NCI-H1694 treated with DMSO at 0.1 percent for 48 hours (cell line): Measurements from ENCODE around the gene MAGEF1.
A peak's percentile ranks its signal among the peaks of the same experiment; 100 is the strongest.

Experiments used
- DNase-seq: peaks from one replicate; lab custom pipeline; 2025; lab: John Stamatoyannopoulos, UW

The MAGEF1 gene

GRCh38 chr3:184711493-184712247 lies at the start of gene MAGEF1:
Gene MAGEF1 (minus strand): TSS chr3:184712064. CDS start chr3:184711821, 243 bp downstream.
- peak; percentile 84 for DNase-seq

- no peak for DNase-seq
These were observed 49.4 kb upstream of the MAGEF1 start for GRCh38 chr3:184761075-184761841.

- no peak for DNase-seq
These were observed 48.6 kb upstream of the MAGEF1 start for GRCh38 chr3:184760337-184761074.

GRCh38 chr3:184759666-184760200 lies 47.9 kb upstream of the MAGEF1 start:
- DNase-seq, result no peak

GRCh38 chr3:184758056-184758455 lies 46.2 kb upstream of the MAGEF1 start:
- DNase-seq, result no peak

GRCh38 chr3:184757022-184757651 lies 45.3 kb upstream of the MAGEF1 start:
- DNase-seq, result no peak

GRCh38 chr3:184756151-184757021 lies 44.5 kb upstream of the MAGEF1 start:
- DNase-seq, result no peak

- DNase-seq, result no peak
These were observed 43.5 kb upstream of the MAGEF1 start for GRCh38 chr3:184755315-184755731.

GRCh38 chr3:184752361-184752760 lies 40.5 kb upstream of the MAGEF1 start:
- DNase-seq, result no peak

- DNase-seq, result no peak
These were observed 39.6 kb upstream of the MAGEF1 start for GRCh38 chr3:184751204-184752040.

- no peak for DNase-seq
These were observed 38.7 kb upstream of the MAGEF1 start for GRCh38 chr3:184750349-184751083.

- DNase-seq, result no peak
These were observed 37.4 kb upstream of the MAGEF1 start for GRCh38 chr3:184749168-184749744.

- DNase-seq, result no peak
These were observed 36.6 kb upstream of the MAGEF1 start for GRCh38 chr3:184748219-184749135.

GRCh38 chr3:184746131-184747120 lies 34.6 kb upstream of the MAGEF1 start:
- no peak for DNase-seq

- DNase-seq, result no peak
These were observed 33.7 kb upstream of the MAGEF1 start for GRCh38 chr3:184745526-184745925.

- no peak for DNase-seq
These were observed 31.4 kb upstream of the MAGEF1 start for GRCh38 chr3:184743248-184743647.
